IMR-90 (cell line): Measurements from ENCODE around the gene FGFRL1. TPM values are rescaled to one million over a fixed set of nuclear protein-coding genes. Genes with fewer than 3 reads are reported as not detected.

Experiments used
- ATAC-seq: fragments of 200-7000 bp; cut with Tn5 transposase; 2 replicates; pipeline ENCODE4 v1.9.1; 2020; ENCODE audit warnings: low read depth, mild to moderate bottlenecking, moderate library complexity
- BruUV-seq: library from RNA; stranded (reverse); fragments of 400-500 nt; replicated peaks from 2 replicates; lab custom pipeline; 2021; lab: Mats Ljungman, UMichigan
- CTCF ChIA-PET: fragments of 300-600 bp; formaldehyde crosslinking; extraction: SDS; loops from one replicate; lab custom pipeline; 2021; ENCODE audit warnings: antibody characterized with exemption; lab: Yijun Ruan, JAX
- POLR2A ChIA-PET: fragments of 300-600 bp; sonication (Branson Sonifier 250); formaldehyde crosslinking; loops from one replicate; lab custom pipeline; 2022; ENCODE audit warnings: antibody characterized with exemption; ENCODE audit not compliant: unreplicated experiment; lab: Charles Lee
- DNase-seq: peaks from one replicate; pipeline ENCODE4 v3.0.0; 2013
- H2AFZ ChIP-seq: replicated peaks from 2 replicates; pipeline ENCODE3; 2013; ENCODE audit warnings: low read length, mild to moderate bottlenecking; ENCODE audit not compliant: poor library complexity
- H2AK5ac ChIP-seq: 2 replicates; pipeline ENCODE4 v1.6.1; 2013; ENCODE audit warnings: low read depth, low read length, inconsistent platforms
- H2AK9ac ChIP-seq: replicated peaks from 2 replicates; pipeline ENCODE3; 2013; ENCODE audit warnings: mild to moderate bottlenecking, low read depth, low read length, moderate library complexity; ENCODE audit not compliant: poor library complexity
- H2BK120ac ChIP-seq: 2 replicates; pipeline ENCODE4 v1.6.1; 2013; ENCODE audit warnings: low read depth, low read length, inconsistent platforms
- H2BK15ac ChIP-seq: 3 replicates; pipeline ENCODE4 v1.6.1; 2013; ENCODE audit warnings: low read depth, low read length, inconsistent platforms
- H2BK20ac ChIP-seq: 2 replicates; pipeline ENCODE4 v1.6.1; 2013; ENCODE audit warnings: low read depth, mild to moderate bottlenecking, inconsistent platforms, low read length, moderate library complexity
- H2BK5ac ChIP-seq: 2 replicates; pipeline ENCODE4 v1.6.1; 2013; ENCODE audit warnings: mild to moderate bottlenecking, low read depth, low read length, inconsistent platforms; ENCODE audit not compliant: poor library complexity, severe bottlenecking
- H3K14ac ChIP-seq: replicated peaks from 2 replicates; pipeline ENCODE4 v1.6.1; 2013; ENCODE audit warnings: low read depth, low read length, inconsistent platforms
- H3K18ac ChIP-seq: 2 replicates; pipeline ENCODE4 v1.6.1; 2013; ENCODE audit warnings: low read depth, low read length, control low read depth
- H3K23ac ChIP-seq: 2 replicates; pipeline ENCODE4 v1.6.1; 2013; ENCODE audit warnings: low read depth, low read length, inconsistent platforms
- H3K27ac ChIP-seq: 2 replicates; pipeline ENCODE4 v1.5.1; 2013; ENCODE audit warnings: mild to moderate bottlenecking, control low read depth, low read length; ENCODE audit not compliant: insufficient read depth
- H3K27me3 ChIP-seq: 2 replicates; pipeline ENCODE4 v1.6.1; 2013; ENCODE audit warnings: low read length; ENCODE audit not compliant: control insufficient read depth, insufficient read depth
- H3K36me3 ChIP-seq: 2 replicates; pipeline ENCODE4 v1.6.1; 2013; ENCODE audit warnings: low read length, mixed read lengths; ENCODE audit not compliant: control insufficient read depth, insufficient read depth
- H3K4ac ChIP-seq: 2 replicates; pipeline ENCODE4 v1.6.1; 2013; ENCODE audit warnings: low read depth, low read length, inconsistent platforms
- H3K4me1 ChIP-seq: 2 replicates; pipeline ENCODE4 v1.6.1; 2013; ENCODE audit warnings: low read length, mixed read lengths; ENCODE audit not compliant: control insufficient read depth, insufficient read depth
- H3K4me2 ChIP-seq: 2 replicates; pipeline ENCODE4 v1.6.1; 2013; ENCODE audit warnings: low read depth, mild to moderate bottlenecking, control low read depth, low read length, moderate library complexity
- H3K4me3 ChIP-seq: 2 replicates; pipeline ENCODE4 v1.5.1; 2013; ENCODE audit warnings: low read depth, mild to moderate bottlenecking, control low read depth, low read length, moderate library complexity; ENCODE audit not compliant: insufficient read depth
- H3K56ac ChIP-seq: 2 replicates; pipeline ENCODE4 v1.6.1; 2013; ENCODE audit warnings: low read length, inconsistent platforms; ENCODE audit not compliant: insufficient read depth; ENCODE audit errors: extremely low read depth
- H3K79me1 ChIP-seq, 2 experiments: 2 replicates each; pipeline ENCODE4 v1.6.1; 2013; ENCODE audit warnings: low read length in 2 of 2, inconsistent platforms in 1 of 2, low read depth in 1 of 2
- H3K9ac ChIP-seq: 2 replicates; pipeline ENCODE4 v1.6.1; 2013; ENCODE audit warnings: low read depth, low read length, control low read depth
- H3K9me1 ChIP-seq: 2 replicates; pipeline ENCODE4 v1.6.1; 2013; ENCODE audit warnings: low read length, inconsistent platforms; ENCODE audit not compliant: insufficient read depth
- H3K9me3 ChIP-seq: 2 replicates; pipeline ENCODE4 v1.6.1; 2013; ENCODE audit warnings: low read length; ENCODE audit not compliant: control insufficient read depth, insufficient read depth
- H4K20me1 ChIP-seq: 2 replicates; pipeline ENCODE4 v1.6.1; 2013; ENCODE audit warnings: low read length, inconsistent platforms; ENCODE audit not compliant: insufficient read depth
- H4K5ac ChIP-seq: 2 replicates; pipeline ENCODE4 v1.6.1; 2013; ENCODE audit warnings: mild to moderate bottlenecking, low read depth, low read length, control low read depth
- H4K8ac ChIP-seq, 2 experiments: 2 replicates each; pipeline ENCODE4 v1.6.1; 2013; ENCODE audit warnings: low read depth in 2 of 2, low read length in 2 of 2, control low read depth in 1 of 2, inconsistent platforms in 1 of 2
- H4K91ac ChIP-seq: 2 replicates; pipeline ENCODE4 v1.6.1; 2013; ENCODE audit warnings: low read depth, low read length, inconsistent platforms; ENCODE audit not compliant: insufficient read depth
- BHLHE40 ChIP-seq: fragments of 150-350 bp; IDR thresholded peaks from 2 replicates; pipeline ENCODE4 v1.6.1; 2016; ENCODE audit warnings: mild to moderate bottlenecking, low read depth, low read length
- CEBPB ChIP-seq: IDR thresholded peaks from 2 replicates; pipeline ENCODE4 v1.6.1; 2012; ENCODE audit warnings: low read depth, low read length, improper control_type of control experiment
- CHD1 ChIP-seq: IDR thresholded peaks from 2 replicates; pipeline ENCODE4 v1.6.1; 2012; ENCODE audit warnings: low read depth, low read length, improper control_type of control experiment
- ELK1 ChIP-seq: fragments of 150-350 bp; IDR thresholded peaks from 2 replicates; pipeline ENCODE4 v1.6.1; 2016; ENCODE audit warnings: low read depth, mild to moderate bottlenecking, low read length, moderate library complexity, borderline replicate concordance
- FOS ChIP-seq: fragments of 150-350 bp; IDR thresholded peaks from 2 replicates; pipeline ENCODE4 v1.6.1; 2016; ENCODE audit warnings: low read depth, low read length
- MAFK ChIP-seq: IDR thresholded peaks from 2 replicates; pipeline ENCODE4 v1.6.1; 2012; ENCODE audit warnings: low read depth, low read length, improper control_type of control experiment
- MXI1 ChIP-seq: IDR thresholded peaks from 2 replicates; pipeline ENCODE4 v1.6.1; 2012; ENCODE audit warnings: low read depth, mild to moderate bottlenecking, low read length, moderate library complexity, borderline replicate concordance
- NFE2L2 ChIP-seq: fragments of 150-350 bp; IDR thresholded peaks from 2 replicates; pipeline ENCODE4 v1.6.1; 2016; ENCODE audit warnings: low read depth, mild to moderate bottlenecking, low read length
- POLR2A ChIP-seq: IDR thresholded peaks from 2 replicates; pipeline ENCODE4 v1.6.1; 2012; ENCODE audit warnings: mild to moderate bottlenecking, low read depth, low read length
- RCOR1 ChIP-seq: IDR thresholded peaks from 2 replicates; pipeline ENCODE4 v1.6.1; 2012; ENCODE audit warnings: mild to moderate bottlenecking, low read length, improper control_type of control experiment; ENCODE audit not compliant: insufficient replicate concordance
- RFX5 ChIP-seq: IDR thresholded peaks from 2 replicates; pipeline ENCODE4 v1.8.0; 2012; ENCODE audit warnings: low read depth, mild to moderate bottlenecking, low read length, moderate library complexity
- USF2 ChIP-seq: fragments of 150-350 bp; IDR thresholded peaks from 2 replicates; pipeline ENCODE4 v1.6.1; 2017; ENCODE audit warnings: mild to moderate bottlenecking, antibody characterized with exemption, low read length, low read depth
- WGBS, 2 experiments: methylation state at CpG; one replicate each; pipeline versions ENCODE4 v1.1.5 to v1.1.7; 2013; ENCODE audit warnings: missing lambda C conversion rate in 2 of 2; ENCODE audit not compliant: insufficient read length in 1 of 2; ENCODE audit errors: extremely low coverage in 2 of 2; 5-methylcytosine and 5-hydroxymethylcytosine counted together
- dilution Hi-C: fragments of 300-500 bp; cut with HindIII; formaldehyde crosslinking; loops from one replicate; pipeline ENCODE4 v1.14.3; 2018; ENCODE audit warnings: low sequenced_read_pairs; ENCODE audit not compliant: unreplicated experiment
- in situ Hi-C: fragments of 300-500 bp; cut with MboI; formaldehyde crosslinking; loops from 3 replicates; pipeline ENCODE4 v1.14.3; 2019; ENCODE audit warnings: low sequenced_read_pairs, inconsistent platforms, mixed read lengths
- intact Hi-C: fragments of 100-400 bp; cut with micrococcal nuclease; formaldehyde crosslinking; loops from 2 replicates; pipeline ENCODE4 v1.10.0; 2022
- polyA plus RNA-seq, 3 experiments: library from polyadenylated mRNA; depleted of rRNA; stranded (reverse); fragments of >200 nt; gene quantifications; 2 replicates each; pipeline ENCODE4 v1.2.3, GENCODE V29; 2012; ENCODE audit warnings: low replicate concordance in 1 of 3
- total RNA-seq: library from RNA; depleted of rRNA; stranded (reverse); fragments of >200 nt; gene quantifications from 2 replicates; pipeline ENCODE4 v1.2.3, GENCODE V29; 2012

FGFRL1 gene
- total and polyA plus RNA-seq, 2 of the 4 experiments (the other 2 are of a cell fraction), result 49.3 to 78.8 TPM

- Histone ChIP-seq H2BK5ac (peak overlapping the region; percentile 31), H3K23ac (no peak overlapping the region), H3K14ac (peak overlapping the region; percentile 37; the same call in 1 of the 2 replicates), H3K4me3 (no peak overlapping the region), H4K91ac (peak overlapping the region; percentile 81), H3K27me3 (no peaks in the 10 kb centered on the region), H2BK20ac (peak overlapping the region; percentile 20; the same call in 1 of the 2 replicates), H3K9me3 (no peaks in the 10 kb centered on the region), H3K27ac (peak overlapping the region; percentile 31; the same call in 1 of the 2 replicates), H2AFZ (peak overlapping the region; percentile 83), H2BK120ac (peak overlapping the region; percentile 71), H2BK15ac (no peak overlapping the region; the same call in 2 of the 3 replicates), H3K9ac (no peak overlapping the region), H3K18ac (peak overlapping the region; percentile 36; the same call in 1 of the 2 replicates), H3K9me1 (peaks cover 28% of the 10 kb centered on the region), H4K5ac (peak overlapping the region; percentile 59; the same call in 1 of the 2 replicates), H2AK9ac (peak overlapping the region; percentile 91), H3K56ac (no peak overlapping the region), H3K4me1 (peaks cover 38% of the 10 kb centered on the region), H3K4me2 (no peak overlapping the region; the same call in 1 of the 2 replicates), H3K4ac (peak overlapping the region; percentile 82), H2AK5ac (peak overlapping the region; percentile 80), H4K8ac (peak overlapping the region in 1 of 2 experiments; percentile 79; a peak in 1 of 4 replicates), H4K20me1 (peaks cover 5% of the 10 kb centered on the region), H3K36me3 (no peaks in the 10 kb centered on the region), H3K79me1 (no peaks in the 10 kb centered on the region; a peak in 1 of 4 replicates)
- TF ChIP-seq CHD1 (no peak), BHLHE40 (no peak), MAFK (no peak), RCOR1 (no peak), POLR2A (no peak), USF2 (no peak), CEBPB (no peak), MXI1 (no peak), NFE2L2 (no peak), ELK1 (no peak), FOS (no peak), RFX5 (no peak)
- DNase-seq (peak; percentile 32), ATAC-seq (peak; percentile 15; the same call in 1 of the 2 replicates)
- 65% methylated on average over 3 of the region's 20 CpGs; no CpG with 5 or more reads in 1 of the 2 experiments for WGBS, 2 experiments
- ChIA-PET POLR2A (no interaction called here), CTCF (no interaction called here)
- intact Hi-C loops, result no loop called here
- dilution Hi-C loops, result no loop called here
- no TSS peak for BruUV-seq
- in situ Hi-C loops, result no loop called here
Measured at GRCh38 chr4:1039493-1040343, 28.3 kb downstream of the FGFRL1 start.
